ENCODE data around the gene SAMD5.

The SAMD5 gene

DNA sequence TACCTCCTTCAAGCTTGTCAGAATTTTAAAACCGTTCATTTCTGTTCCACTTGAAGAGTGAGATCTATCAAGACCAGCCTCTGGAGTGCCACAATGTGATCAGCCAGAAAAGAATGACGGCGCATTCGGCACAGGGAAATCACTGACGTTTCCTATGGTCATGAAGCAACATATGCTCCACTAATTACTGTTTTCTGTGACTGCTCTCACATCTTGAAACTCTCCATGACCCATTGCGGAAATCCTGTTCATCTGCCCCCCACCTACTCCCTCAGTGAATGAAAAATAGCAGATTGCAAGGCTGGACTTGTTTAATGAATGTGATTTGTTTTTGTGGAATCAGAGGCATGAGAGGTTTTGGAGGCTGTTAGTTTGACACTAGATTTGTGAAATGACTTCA lies 53.2 kb downstream of the SAMD5 start:
- no peak for DNase-seq (ENCODE audit: extremely low spot score, insufficient read length, low read depth)
- FAIRE-seq, result no peak

DNA sequence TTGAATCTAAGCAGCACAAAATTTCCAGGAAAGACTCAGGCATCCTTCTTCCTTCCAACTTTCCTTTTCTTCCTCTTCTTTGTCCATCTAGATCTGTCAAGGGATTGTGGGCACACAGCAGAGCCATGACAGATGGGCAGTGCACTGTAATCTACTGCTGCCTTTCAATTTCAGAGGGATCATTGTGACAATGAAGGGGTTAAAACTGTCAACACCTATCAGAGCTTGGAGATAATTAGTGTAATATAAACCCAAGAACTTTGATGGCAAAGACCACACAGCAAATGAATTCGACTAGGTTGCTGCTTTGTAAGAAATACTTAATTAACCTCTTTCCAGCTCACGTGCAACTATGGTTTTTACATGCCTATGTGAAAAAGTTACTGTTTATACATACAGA lies 55.0 kb downstream of the SAMD5 start:
- DNase-seq (ENCODE audit: extremely low spot score, insufficient read length, low read depth) (no peak), FAIRE-seq (no peak)

DNA sequence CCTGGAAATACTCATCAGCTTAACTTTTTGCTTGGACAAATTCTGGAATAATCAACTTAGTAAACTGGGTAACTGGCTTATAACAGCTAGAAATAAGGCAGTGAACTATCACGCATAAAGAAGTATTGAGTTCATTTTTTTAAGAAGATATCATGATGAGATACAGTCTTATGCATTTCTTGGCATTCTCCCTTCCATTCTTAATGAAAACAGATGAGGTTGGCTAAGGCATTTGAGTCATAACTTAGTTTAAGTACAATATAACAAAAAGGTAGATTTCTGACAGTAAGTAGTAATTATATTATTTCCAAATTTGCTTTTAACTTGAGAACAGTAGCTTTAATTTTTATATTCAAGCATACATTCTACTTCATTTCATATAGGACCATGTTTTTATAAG lies 56.1 kb downstream of the SAMD5 start:
- FAIRE-seq (no peak), DNase-seq (ENCODE audit: extremely low spot score, insufficient read length, low read depth) (no peak)

DNA sequence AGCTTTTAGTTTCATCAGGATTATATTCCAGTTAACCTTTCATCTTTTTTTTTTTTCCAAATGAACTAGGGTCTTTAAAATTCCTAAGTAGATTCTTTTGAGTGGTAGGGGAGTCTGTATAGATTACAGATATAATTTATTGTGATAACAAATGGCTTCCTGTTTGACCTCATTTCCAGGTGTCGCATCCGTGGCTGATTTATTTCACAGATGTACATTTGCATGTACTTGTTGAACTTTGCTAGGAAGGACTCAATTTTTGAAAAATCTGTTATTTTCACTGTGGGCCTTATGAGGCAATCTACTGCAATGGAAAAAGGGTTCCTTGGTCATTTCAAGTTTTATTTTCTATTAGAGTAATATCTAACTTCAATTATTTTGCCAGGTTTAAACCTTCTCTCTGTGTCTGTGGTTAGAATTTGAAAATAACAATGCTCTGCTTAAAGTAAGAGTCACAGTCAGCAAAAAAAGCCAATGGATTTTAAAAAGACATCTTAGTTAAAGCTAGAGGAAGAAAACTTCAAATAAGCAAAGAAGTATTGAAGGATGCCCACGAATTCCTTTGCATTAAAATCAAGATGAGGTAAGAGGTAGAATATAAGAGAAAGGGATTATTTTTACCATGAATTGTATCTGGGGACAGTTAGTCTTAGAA lies 57.9 kb downstream of the SAMD5 start:
- no peak for FAIRE-seq
- DNase-seq (ENCODE audit: extremely low spot score, insufficient read length, low read depth), result no peak

DNA sequence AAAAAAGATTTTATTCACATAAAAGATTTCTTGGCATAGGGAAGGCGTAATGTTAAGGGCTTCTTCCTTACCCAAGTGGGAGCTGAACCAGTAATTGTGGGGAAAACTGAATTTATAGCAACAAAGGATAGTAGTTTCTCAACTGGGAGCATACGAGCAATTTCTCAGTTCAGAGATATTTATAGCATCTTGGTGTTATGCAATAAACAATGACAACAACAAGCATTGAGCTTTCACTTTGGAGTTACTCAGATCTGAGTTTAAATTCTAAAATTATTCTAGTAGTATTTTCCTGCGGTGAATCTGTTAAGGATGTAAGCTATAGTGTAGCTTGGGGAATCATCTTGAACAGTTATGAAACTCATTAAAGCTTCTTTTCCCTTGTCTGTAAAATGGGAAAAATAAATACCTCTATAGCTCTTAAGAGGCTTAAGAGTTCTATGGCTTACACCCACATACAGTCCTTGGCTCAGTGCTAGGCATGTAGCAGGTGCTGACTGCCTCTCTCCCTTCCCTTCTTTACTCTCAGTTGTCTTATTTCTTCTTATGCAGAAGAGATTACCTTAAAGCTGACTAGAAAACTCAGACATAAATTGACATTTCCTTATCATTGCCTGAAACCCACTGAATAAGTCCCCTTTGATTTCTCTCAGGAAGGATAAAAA lies 58.8 kb downstream of the SAMD5 start:
- FAIRE-seq (no peak), DNase-seq (ENCODE audit: extremely low spot score, insufficient read length, low read depth) (no peak)

DNA sequence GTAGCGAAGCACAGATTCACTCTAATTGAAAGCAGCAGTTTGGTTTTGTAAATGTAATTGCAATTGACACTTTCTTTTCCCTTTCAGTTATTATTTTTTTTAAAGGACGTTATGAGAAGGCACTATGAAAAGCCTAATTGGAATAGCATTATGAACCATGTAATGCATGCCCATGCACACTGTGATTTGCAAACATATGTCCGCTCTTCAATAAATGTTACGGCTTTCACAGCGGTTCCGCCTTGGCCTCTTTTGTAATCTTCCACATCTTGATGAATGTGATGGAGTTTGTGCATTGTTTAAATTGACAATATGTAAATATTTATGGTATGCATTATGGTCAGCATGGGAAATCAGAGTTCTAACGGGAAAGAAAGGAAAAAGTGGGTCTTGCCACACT lies 61.3 kb downstream of the SAMD5 start:
- FAIRE-seq, result no peak
- no peak for DNase-seq (ENCODE audit: extremely low spot score, insufficient read length, low read depth)

DNA sequence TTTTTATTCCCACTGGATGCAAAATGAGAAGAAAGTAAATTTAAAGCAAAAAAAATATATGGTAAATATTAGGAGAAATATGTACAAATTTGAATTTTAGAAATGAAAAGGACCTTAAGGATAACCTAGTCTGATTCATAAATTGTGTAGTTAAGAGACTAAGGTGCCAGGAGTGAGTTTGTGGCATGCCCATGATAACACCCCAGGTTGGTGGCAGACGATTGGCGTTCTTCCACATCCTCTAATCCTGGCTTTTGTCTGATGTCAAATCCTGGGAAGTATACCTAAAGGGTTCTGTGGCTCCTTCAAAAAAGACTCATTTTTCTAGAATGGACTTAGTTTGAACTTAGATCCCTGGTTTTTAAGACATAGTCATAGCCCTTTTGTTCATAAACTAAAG lies 62.2 kb downstream of the SAMD5 start:
- DNase-seq (ENCODE audit: extremely low spot score, insufficient read length, low read depth), result no peak
- FAIRE-seq, result no peak

DNA sequence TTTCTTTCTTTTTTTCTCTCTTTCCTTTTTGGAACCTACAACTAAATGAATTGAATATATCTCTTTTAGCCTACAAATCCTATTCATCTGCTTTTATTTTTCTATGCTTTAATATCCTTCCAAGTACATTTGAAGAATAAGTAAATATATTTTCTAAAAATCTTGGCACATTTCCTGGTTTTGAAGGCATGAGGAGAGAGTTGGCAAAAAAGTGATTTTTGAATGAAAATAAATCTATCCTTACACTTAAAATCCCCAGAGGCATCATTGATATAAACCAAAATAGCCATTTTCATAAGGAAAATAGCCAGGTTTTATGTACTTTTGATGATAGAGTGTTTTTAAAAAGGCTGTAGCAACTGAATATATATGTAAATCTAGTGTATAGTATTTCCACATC lies 69.0 kb downstream of the SAMD5 start:
- DNase-seq (ENCODE audit: extremely low spot score, insufficient read length, low read depth) (no peak), FAIRE-seq (no peak)

DNA sequence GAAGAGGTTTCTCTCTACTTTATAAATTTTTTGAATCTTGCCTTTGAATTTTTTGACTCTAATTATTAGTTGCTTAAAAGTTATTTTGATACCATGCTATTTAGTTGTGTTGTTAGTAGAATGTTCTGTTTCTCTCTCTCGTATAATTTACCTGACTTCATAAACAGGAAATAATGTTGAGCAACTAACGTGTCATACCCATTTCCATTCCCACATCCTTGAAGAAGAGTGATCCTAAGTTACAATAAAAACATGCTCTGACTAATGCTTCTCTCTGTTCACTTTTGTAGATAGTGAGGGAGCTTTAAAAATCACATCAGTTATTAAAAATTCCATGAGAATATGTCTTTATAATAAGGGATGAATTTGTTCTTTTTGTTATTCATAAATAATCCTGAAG lies 69.7 kb downstream of the SAMD5 start:
- no peak for DNase-seq (ENCODE audit: extremely low spot score, insufficient read length, low read depth)
- FAIRE-seq, result no peak

DNA sequence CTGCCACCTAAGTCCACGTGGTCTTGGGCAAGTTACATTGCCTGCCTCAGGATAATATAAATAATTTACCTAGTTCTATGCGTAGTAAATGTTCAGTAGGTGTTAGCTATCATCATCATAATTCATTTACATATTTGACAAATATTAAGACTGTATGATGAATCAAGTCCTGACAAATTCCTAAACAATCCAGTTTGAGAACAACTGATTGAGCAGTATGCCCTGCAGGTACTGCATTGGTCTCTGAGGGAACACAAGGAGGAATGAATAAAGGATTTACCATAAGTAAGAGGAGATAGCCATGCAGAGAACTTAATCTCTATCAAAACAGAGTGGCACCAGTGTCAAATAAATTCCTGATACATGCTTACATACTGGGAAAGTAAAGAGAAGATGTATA lies 70.4 kb downstream of the SAMD5 start:
- no peak for FAIRE-seq
- no peak for DNase-seq (ENCODE audit: extremely low spot score, insufficient read length, low read depth)

DNA sequence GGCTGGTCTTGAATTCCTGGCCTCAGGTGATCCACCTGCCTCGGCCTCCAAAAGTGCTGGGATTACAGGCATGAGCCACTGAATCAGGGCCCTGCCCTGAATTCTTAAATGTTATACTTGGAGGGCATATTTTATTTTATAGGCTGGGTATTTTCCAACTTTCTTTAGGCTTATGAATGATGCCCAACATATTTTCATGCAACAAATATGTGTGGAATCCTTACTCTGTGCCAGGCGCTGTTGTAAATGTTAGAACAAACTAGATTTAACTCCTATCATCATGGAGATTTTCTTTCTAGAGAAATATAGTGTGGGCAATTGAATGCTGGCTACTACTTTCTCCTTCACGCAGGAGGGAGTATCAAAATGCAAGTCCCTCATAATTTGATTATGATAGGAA lies 71.2 kb downstream of the SAMD5 start:
- DNase-seq (ENCODE audit: extremely low spot score, insufficient read length, low read depth), result no peak
- FAIRE-seq, result no peak

DNA sequence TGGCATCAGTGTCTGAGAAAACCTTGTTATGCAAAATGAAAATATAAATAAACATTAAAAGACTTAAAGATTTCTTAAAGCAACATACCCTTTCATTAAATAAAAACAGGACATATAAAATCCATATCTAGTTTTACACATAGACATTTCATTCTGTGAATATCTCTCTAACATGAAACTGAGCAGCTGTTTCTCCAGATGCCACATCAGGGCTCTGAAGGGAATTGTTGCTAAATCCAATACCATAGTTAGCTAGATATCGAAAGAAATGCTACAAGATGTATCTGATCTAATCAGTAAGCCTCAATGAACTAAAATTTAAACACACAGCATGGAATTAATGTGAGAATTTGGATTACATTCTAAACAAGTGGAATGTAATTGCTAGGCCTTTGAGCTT lies 74.5 kb downstream of the SAMD5 start:
- FAIRE-seq, result no peak

DNA sequence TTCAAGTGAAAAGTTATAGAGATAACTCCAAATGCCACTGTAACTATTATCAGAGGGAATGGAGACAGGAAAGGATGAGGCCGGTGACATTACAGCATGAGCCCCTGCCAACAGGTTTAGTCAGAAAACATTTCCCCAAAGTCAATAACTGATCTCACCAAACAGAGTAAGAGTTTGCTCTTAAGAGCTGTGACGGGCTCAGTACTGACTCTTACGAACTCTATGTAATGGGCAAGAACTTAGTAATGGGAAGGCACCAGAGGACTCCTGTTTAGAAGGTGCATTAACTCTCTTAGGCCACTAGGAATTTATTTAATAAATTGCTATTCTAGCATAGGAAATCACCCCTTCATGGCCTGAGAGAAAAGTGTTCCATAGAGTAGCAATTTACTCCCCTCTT lies 76.8 kb downstream of the SAMD5 start:
- DNase-seq (ENCODE audit: extremely low spot score, insufficient read length, low read depth), result no peak
- no peak for FAIRE-seq

More for the DNA sequence above, 74.5 kb downstream of the SAMD5 start:
- no peak for DNase-seq (ENCODE audit: extremely low spot score, insufficient read length, low read depth)

DNA sequence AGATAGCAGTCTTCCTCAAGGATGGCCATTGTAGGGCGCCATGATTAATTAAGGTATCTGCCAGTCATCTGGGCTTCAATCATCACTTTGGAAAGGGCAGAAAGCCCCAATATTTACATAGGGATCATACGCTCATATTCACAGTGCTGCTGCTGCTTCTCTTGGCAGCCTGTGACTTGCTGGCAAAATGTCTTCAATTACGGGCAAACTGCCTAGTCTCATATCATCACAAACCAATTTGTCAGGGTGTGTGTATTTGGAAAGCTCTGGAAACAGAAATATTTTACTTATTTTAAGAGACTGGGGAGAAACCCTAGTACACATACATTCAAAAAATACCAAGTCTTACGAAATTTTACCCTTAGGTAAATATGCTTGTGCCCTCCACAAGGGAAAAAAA lies 77.6 kb downstream of the SAMD5 start:
- FAIRE-seq (no peak), DNase-seq (ENCODE audit: extremely low spot score, insufficient read length, low read depth) (no peak)

DNA sequence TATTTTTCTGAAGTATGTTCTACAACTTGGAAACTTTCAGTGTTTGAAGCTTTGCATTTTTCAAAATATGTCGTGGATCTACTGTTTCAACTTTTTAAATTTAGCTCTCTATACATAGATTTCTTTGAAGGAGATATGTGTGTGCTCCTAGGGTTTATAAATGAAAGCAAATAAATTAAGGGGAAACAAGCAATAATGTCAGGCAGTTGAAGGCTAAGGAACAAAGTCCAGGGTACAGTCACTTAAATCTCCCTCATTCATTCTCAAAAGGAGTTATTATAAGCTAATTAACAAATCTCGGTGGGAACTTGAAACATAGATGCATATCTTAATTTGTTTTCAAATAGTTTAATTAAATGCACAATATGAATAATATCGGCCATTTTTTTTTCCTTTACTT lies 79.4 kb downstream of the SAMD5 start:
- FAIRE-seq (no peak), DNase-seq (ENCODE audit: extremely low spot score, insufficient read length, low read depth) (no peak)

DNA sequence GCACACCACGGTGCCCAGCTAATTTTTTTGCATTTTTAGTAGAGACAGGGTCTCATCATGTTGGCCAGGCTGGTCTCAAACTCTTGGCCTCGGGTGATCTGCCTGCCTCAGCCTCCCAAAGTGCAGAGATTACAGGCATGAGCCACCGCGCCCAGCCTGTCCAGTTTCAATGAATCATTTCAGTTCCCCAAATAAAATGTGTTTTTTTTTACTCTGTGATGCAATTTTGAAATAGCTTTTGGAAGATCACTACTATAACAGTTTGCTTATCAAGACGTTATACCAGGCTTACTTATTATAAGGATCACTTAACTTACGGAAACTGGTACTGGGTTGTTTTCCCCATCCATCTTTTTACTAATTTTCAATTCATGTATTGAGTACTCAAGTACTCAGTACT lies 80.0 kb downstream of the SAMD5 start:
- FAIRE-seq, result no peak

DNA sequence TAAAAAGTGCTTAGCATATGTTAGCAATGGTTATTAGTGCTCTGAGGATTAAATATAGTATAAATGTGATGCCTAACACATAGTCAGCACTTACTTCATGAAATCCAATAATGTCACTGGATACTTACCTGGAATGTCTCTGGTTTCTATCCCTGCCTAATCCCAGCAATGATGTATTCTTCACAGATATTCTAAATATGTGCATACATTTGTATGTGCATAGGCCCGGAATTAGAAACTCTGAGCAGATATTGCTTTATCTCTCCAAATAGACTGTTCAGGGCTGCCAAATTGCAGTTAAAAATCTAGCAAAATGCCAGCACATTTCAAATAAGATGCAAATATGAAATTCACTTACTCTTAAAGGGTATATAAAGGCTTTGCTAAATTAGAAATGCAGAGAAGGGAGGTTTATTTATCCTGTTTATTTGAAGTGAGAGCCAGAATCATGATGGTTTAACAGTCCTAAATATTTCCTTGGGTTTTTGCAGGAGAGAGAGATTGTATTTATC lies 81.3 kb downstream of the SAMD5 start:
- no peak for FAIRE-seq
- DNase-seq (ENCODE audit: extremely low spot score, insufficient read length, low read depth), result no peak

More for the DNA sequence above, 80.0 kb downstream of the SAMD5 start:
- DNase-seq (ENCODE audit: extremely low spot score, insufficient read length, low read depth), result no peak

DNA sequence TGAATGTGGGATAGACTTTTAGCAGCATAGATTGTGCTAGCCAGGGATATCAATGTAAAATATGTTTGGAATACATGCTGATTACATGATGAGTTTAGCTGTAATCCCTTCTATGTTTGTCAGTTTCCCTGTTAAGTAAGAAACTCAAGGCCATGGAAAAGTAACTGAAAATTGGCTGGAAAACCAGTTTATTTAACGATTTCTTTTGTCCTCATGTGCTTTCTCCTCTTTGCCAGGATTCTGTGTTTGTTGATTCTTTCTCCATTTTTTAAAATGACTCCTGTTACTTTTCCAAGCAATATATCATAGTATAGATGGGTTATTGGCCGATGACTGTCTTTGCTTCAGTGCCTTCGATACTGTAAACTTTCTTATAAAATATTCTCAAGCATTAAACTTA lies 87.5 kb downstream of the SAMD5 start:
- FAIRE-seq, result no peak
- no peak for DNase-seq (ENCODE audit: extremely low spot score, insufficient read length, low read depth)

DNA sequence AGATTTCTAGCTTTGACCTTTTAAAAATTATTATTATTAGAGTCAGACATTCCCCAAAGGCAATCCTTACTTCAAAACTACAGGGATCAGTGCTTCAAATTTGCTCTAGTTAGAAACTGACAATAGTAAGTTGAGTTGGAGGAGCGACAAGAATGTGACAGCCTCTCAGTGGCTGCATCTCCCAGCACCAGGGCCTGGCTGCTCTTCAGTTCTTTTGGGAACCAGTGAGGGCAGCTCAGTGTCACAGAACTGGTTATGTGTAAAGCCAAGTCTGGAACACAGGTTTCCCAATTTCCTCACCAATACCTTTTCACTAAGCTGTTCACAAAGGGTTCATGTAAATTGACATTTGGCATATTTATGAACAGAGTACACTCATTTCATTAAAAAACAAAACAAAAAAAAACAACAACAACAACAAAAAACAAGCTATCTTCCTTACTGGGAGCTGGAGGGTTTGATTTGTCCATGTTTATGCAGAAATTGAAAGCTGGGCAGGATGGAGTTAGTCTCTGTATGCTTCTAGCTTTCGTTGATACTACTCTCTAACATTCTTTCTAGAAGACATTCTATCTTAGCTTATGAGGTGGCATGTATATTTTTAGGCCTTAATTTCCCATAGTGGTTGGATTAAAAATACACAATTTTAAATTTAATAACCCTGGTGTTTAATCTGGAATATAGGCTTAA lies 95.0 kb downstream of the SAMD5 start:
- FAIRE-seq, result no peak
- no peak for DNase-seq (ENCODE audit: extremely low spot score, insufficient read length, low read depth)

DNA sequence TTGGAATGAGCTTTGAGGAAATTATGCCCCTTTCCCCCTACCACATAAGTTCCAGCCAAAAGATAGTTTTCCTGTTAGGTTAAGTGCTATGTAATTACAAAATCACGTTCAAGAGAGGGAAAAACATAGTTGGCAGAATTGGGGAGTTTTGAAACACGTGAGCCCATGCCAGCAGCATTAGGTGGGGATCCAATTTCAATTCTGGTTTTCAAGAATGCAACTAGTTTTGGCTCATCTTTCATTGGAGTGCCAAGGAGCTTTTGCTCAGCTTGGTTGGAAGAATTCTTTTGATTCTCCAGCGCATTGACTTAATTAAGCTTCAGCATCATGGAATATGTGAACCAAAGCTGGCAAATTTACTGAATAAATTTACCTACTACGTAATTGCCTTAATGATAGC lies 95.9 kb downstream of the SAMD5 start:
- DNase-seq (ENCODE audit: extremely low spot score, insufficient read length, low read depth) (no peak), FAIRE-seq (no peak)

DNA sequence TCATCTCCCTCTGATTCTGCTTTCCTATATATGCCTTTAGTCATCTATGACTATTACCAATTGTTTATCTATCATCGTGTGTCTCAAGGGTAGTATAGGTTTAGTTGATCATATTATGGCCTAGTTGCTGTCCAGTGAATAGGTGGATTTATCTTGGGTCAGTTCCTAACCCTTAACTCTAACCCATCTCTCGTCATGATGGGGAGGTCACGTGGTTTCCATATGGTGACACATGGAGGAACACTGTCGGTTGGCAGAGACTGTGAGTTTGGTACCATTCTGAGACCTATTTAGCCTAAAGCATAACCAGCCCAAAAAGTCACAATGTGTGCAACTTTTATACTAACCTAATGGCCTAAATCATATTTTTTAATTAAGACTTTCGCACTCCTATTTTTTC lies 103.5 kb downstream of the SAMD5 start:
- FAIRE-seq (no peak), DNase-seq (ENCODE audit: extremely low spot score, insufficient read length, low read depth) (no peak)
